NCI-H82 (cell line): Measurements from ENCODE around the gene LTB4R2.

Experiments used
- DNase-seq: peaks from one replicate; lab custom pipeline; 2025; lab: John Stamatoyannopoulos, UW

The LTB4R2 gene

GRCh38 chr14:24321212-24321975 lies 11.5 kb downstream of the LTB4R2 start:
- DNase-seq = no peak

- no peak for DNase-seq
These were observed 12.7 kb downstream of the LTB4R2 start for GRCh38 chr14:24322672-24323071.

GRCh38 chr14:24323341-24323740 lies 13.4 kb downstream of the LTB4R2 start:
- no peak for DNase-seq

GRCh38 chr14:24324024-24324423 lies 14.1 kb downstream of the LTB4R2 start:
- DNase-seq = no peak

GRCh38 chr14:24325041-24325530 lies 15.1 kb downstream of the LTB4R2 start:
- DNase-seq = no peak

GRCh38 chr14:24325963-24326362 lies 16.0 kb downstream of the LTB4R2 start:
- no peak for DNase-seq

GRCh38 chr14:24327303-24327702 lies 17.4 kb downstream of the LTB4R2 start:
- no peak for DNase-seq

- DNase-seq = peak; percentile 12
These were observed 18.0 kb downstream of the LTB4R2 start for GRCh38 chr14:24327914-24328313.

GRCh38 chr14:24329073-24329663 lies 19.2 kb downstream of the LTB4R2 start:
- DNase-seq = no peak

- DNase-seq = no peak
These were observed 19.8 kb downstream of the LTB4R2 start for GRCh38 chr14:24329736-24330135.

- no peak for DNase-seq
These were observed 21.2 kb downstream of the LTB4R2 start for GRCh38 chr14:24330973-24331674.

GRCh38 chr14:24331731-24332267 lies 21.9 kb downstream of the LTB4R2 start:
- peak; percentile 49 for DNase-seq

GRCh38 chr14:24332268-24332993 lies 22.5 kb downstream of the LTB4R2 start:
- DNase-seq = peak; percentile 76

- DNase-seq = no peak
These were observed 24.7 kb downstream of the LTB4R2 start, which contains the start of gene ADCY4 for GRCh38 chr14:24334431-24335291. Gene ADCY4 (minus strand): TSS chr14:24335071. CDS start chr14:24334652, 419 bp downstream.

- DNase-seq = no peak
These were observed 25.7 kb downstream of the LTB4R2 start for GRCh38 chr14:24335461-24336171.

GRCh38 chr14:24337144-24337823 lies 27.3 kb downstream of the LTB4R2 start:
- DNase-seq = no peak

- DNase-seq = no peak
These were observed 27.9 kb downstream of the LTB4R2 start for GRCh38 chr14:24337824-24338175.

- no peak for DNase-seq
These were observed 28.9 kb downstream of the LTB4R2 start for GRCh38 chr14:24338843-24339242.

- no peak for DNase-seq
These were observed 29.6 kb downstream of the LTB4R2 start, which contains the start of gene RIPK3 for GRCh38 chr14:24339284-24340151. Gene RIPK3 (minus strand): TSS chr14:24339991. CDS start chr14:24339826, 165 bp downstream.
